Stimulated activated CD8-positive, alpha-beta memory T cell treated with anti-CD3 and anti-CD28 coated beads, Interleukin-2, amount 100 ng/mL, for 48 hours (primary cell): ENCODE results near the gene DLGAP1.
A peak's percentile ranks its signal among the peaks of the same experiment; 100 is the strongest.

Experiments
- DNase-seq, 2 donors: peaks; one replicate each; pipeline ENCODE4 v3.0.0-alpha.2; 2020; ENCODE audit warnings: low read depth in 2 of 2

DLGAP1 gene

GRCh38 chr18:3450799-3451182 lies 1004.3 kb downstream of the DLGAP1 start:
- no peak for DNase-seq

DNA sequence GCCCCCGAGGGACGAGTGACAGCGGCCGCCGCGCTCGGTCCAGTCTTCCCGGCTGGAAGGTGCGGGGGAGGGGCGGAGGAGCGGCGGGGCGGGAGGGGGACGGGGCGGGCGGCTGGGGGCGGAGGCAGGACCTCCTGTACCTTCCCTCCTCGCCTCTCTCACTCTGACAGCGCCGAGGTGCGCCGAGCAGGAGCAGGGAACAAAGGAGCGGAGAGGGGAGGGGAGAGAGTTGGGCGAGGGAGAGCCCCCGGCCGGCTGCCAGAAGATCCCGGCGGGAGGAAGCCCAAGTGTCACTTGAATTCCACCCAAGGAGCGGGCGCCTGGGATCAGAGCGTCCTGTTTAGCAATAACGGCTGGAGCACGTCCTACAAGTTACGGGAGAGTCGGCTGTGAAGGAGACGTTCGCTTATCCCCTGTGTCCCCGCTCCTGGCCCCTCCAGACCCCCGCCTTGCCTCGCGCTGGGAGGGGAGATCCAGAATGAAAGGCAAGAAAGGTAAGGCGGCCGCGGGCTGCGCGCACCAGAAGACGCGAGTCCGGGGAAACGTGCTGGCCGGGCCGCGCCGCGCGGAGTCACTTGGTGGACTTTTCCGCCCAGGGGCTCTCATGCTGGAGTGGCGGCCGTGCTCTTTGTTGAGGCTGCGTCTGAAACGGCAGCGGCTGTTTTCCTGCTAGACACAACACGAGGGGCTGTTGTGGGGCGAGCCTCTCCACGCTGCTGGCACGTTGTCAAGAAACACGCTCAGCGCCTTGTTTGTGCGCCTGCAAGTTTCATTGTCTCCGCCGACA lies 1004.9 kb downstream of the DLGAP1 start, which contains the start of gene TGIF1:
Gene TGIF1 (plus strand): TSS at position 161 of the 787 bp plus-strand sequence. CDS start 318 bp downstream, at position 479.
- DNase-seq = peak; percentile 36

GRCh38 chr18:3449512-3450011 lies 1005.5 kb downstream of the DLGAP1 start:
- peak in 1 of 2 donors; percentile 63 for DNase-seq

GRCh38 chr18:3448838-3449511 lies 1006.1 kb downstream of the DLGAP1 start:
- DNase-seq = peak; percentile 60 to 68

DNA sequence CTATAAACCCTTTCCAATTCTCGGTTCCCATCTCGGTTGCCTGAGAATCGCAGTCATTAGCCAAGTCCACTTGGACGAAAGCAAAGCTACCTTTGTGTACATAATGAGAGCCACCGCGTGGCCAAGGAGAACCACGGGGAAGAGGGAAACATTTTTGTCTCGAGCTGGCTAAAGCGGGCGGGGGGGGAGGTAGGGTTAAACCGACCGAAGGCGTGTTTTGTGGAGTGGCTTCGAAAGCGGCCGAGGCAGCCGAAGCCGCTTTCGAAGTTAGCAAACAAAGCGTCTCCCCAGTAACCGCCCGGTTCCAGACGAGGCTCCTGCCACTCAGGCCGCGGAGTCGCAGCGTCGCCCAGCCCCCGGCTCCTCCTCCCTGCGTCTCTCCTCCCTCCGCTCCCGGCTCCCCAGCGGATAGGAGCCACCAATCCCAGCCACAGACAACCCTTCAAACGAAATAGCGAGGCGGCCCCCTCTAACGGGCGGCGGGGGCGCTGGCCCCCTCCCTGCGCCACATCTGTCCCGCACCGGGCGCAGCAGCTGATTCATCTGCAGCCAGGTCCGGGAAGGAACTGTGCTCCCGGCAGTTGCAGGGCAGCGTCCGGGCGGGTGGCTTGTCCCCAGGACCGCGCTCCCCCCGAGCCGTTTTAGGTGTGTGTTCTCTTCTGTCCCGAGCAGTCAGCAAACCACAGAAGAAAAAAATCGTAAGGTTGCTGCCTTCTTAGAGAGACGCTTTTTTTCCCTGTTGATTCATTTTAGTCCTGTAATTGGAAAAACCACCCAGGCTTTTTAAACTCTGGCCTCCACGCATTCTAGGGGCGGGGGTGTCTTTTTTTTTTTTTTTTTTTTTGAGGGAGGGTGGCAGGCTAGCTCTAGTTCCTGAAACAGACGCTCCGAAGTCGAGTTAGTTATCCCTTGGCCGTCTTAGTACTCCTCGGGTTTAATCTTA lies 1006.9 kb downstream of the DLGAP1 start:
- DNase-seq = peak; percentile 74 to 78

GRCh38 chr18:3447068-3447894 lies 1007.8 kb downstream of the DLGAP1 start:
- no peak for DNase-seq
